Calu3 (cell line): Measurements from ENCODE around the gene TSEN54. TPM values are rescaled to one million over a fixed set of nuclear protein-coding genes. Genes with fewer than 3 reads are reported as not detected.

Source experiments
- BruUV-seq: library from RNA; stranded (reverse); fragments of 400-500 nt; replicated peaks from 2 replicates; lab custom pipeline; 2021; lab: Mats Ljungman, UMichigan
- CTCF ChIA-PET: fragments of 300-600 bp; sonication (Branson Sonifier 250); formaldehyde crosslinking; loops from one replicate; lab custom pipeline; 2022; ENCODE audit warnings: antibody characterized with exemption; lab: Charles Lee
- DNase-seq: peaks from one replicate; pipeline ENCODE4 v3.0.0; 2022
- H3K27ac Mint-ChIP-seq: one replicate; pipeline ENCODE4 v1.8.0; 2022; ENCODE audit warnings: mixed read lengths; ENCODE audit not compliant: unreplicated experiment
- H3K27me3 Mint-ChIP-seq: one replicate; pipeline ENCODE4 v1.8.0; 2022; ENCODE audit warnings: mixed read lengths; ENCODE audit not compliant: unreplicated experiment
- H3K36me3 Mint-ChIP-seq: one replicate; pipeline ENCODE4 v1.8.0; 2022; ENCODE audit warnings: mild to moderate bottlenecking, moderate library complexity, mixed read lengths; ENCODE audit not compliant: insufficient read depth, unreplicated experiment
- H3K4me1 Mint-ChIP-seq: one replicate; pipeline ENCODE4 v1.8.0; 2022; ENCODE audit warnings: mild to moderate bottlenecking, low read depth, mixed read lengths; ENCODE audit not compliant: unreplicated experiment
- H3K4me3 Mint-ChIP-seq: one replicate; pipeline ENCODE4 v1.8.0; 2022; ENCODE audit warnings: mild to moderate bottlenecking, low read depth, moderate library complexity, mixed read lengths; ENCODE audit not compliant: unreplicated experiment
- H3K9me3 Mint-ChIP-seq: one replicate; pipeline ENCODE4 v1.8.0; 2022; ENCODE audit warnings: low read depth, mixed read lengths; ENCODE audit not compliant: unreplicated experiment
- intact Hi-C: fragments of 100-400 bp; cut with micrococcal nuclease; formaldehyde crosslinking; loops from one replicate; pipeline ENCODE4 v1.10.0; 2022; ENCODE audit not compliant: unreplicated experiment
- total RNA-seq: library from RNA; stranded (reverse); gene quantifications from 2 replicates; pipeline ENCODE4 v1.2.3, GENCODE V29; 2022
- TF ChIP-seq, protein P1 (sequence below): fragments of 200-600 bp; IDR thresholded peaks from one replicate; pipeline ENCODE4 v1.8.0; 2022; ENCODE audit warnings: antibody characterized with exemption; ENCODE audit not compliant: unreplicated experiment

Gene TSEN54
- total RNA-seq, 1 experiment from 2014 or later: 55.4 TPM

DNA sequence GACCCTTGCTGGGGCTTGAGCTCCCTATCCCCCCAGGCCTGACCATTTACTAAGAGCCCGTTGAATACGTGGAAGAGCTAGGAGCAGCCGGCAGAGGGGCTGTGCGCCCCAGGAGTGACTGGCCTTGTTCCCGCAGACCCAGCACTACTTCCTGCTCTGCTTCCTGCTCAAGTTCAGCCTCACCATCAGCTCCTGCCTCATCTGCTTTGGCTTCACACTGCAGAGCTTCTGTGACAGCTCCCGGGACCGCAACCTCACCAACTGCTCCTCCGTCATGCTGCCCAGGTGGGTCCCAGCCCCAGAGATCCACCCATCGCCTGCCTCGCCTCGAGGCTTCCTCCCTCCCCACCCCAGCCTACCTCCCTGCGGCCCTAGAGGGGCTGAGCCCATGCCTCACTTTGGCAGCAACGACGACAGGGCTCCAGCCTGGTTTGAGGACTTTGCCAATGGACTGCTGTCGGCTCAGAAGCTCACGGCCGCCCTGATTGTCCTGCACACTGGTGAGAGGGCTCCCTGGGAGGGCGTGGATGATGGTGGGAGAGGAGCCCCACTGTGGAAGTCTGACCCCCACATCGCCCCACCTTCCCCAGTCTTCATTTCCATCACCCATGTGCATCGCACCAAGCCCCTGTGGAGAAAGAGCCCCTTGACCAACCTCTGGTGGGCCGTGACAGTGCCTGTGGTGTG, 18.1 kb upstream of the TSEN54 start:
- CTCF ChIA-PET: no interaction called here
- no peak overlapping the region for H3K27ac Mint-ChIP-seq

DNA sequence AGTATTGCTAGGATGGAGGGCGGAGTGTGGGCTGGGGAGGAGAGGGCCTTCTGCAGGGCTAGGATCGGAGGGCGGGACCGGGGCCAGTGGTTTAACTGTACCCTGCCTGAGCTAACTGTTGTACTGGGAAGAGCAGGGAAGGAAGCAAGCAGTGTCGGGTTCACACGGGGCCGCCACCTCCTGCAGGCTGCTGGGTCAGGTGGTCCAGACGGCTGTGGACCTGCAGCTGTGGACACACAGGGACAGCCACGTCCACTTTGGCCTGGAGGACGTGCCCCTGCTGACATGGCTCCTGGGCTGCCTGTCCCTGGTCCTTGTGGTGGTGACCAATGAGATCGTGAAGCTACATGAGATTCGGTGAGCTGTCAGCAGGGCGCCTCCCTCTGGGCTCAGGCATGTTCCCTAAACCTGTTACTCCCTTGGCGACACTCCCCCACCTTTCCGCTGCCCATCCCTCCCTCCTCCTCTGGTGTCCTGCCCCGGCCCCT, 17.6 kb upstream of the TSEN54 start:
- no peaks in the 10 kb centered on the region for H3K27me3 Mint-ChIP-seq
- DNase-seq: no peak
- peaks cover 22% of the 10 kb centered on the region for H3K36me3 Mint-ChIP-seq
- no peaks in the 10 kb centered on the region for H3K9me3 Mint-ChIP-seq
- H3K4me3 Mint-ChIP-seq: no peak overlapping the region
- no peaks in the 10 kb centered on the region for H3K4me1 Mint-ChIP-seq
- intact Hi-C loops: no loop called here
- TF ChIP-seq, protein P1, sequence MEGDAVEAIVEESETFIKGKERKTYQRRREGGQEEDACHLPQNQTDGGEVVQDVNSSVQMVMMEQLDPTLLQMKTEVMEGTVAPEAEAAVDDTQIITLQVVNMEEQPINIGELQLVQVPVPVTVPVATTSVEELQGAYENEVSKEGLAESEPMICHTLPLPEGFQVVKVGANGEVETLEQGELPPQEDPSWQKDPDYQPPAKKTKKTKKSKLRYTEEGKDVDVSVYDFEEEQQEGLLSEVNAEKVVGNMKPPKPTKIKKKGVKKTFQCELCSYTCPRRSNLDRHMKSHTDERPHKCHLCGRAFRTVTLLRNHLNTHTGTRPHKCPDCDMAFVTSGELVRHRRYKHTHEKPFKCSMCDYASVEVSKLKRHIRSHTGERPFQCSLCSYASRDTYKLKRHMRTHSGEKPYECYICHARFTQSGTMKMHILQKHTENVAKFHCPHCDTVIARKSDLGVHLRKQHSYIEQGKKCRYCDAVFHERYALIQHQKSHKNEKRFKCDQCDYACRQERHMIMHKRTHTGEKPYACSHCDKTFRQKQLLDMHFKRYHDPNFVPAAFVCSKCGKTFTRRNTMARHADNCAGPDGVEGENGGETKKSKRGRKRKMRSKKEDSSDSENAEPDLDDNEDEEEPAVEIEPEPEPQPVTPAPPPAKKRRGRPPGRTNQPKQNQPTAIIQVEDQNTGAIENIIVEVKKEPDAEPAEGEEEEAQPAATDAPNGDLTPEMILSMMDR: no peak
- BruUV-seq: no TSS peak
- CTCF ChIA-PET: no interaction called here
- no peak overlapping the region for H3K27ac Mint-ChIP-seq

More for the DNA sequence above, 18.1 kb upstream of the TSEN54 start:
- H3K27me3 Mint-ChIP-seq: no peaks in the 10 kb centered on the region
- intact Hi-C loops: no loop called here
- TF ChIP-seq, protein P1: no peak
- H3K36me3 Mint-ChIP-seq: peaks cover 22% of the 10 kb centered on the region
- no peaks in the 10 kb centered on the region for H3K9me3 Mint-ChIP-seq
- no TSS peak for BruUV-seq
- DNase-seq: no peak
- H3K4me1 Mint-ChIP-seq: no peaks in the 10 kb centered on the region
- no peak overlapping the region for H3K4me3 Mint-ChIP-seq

DNA sequence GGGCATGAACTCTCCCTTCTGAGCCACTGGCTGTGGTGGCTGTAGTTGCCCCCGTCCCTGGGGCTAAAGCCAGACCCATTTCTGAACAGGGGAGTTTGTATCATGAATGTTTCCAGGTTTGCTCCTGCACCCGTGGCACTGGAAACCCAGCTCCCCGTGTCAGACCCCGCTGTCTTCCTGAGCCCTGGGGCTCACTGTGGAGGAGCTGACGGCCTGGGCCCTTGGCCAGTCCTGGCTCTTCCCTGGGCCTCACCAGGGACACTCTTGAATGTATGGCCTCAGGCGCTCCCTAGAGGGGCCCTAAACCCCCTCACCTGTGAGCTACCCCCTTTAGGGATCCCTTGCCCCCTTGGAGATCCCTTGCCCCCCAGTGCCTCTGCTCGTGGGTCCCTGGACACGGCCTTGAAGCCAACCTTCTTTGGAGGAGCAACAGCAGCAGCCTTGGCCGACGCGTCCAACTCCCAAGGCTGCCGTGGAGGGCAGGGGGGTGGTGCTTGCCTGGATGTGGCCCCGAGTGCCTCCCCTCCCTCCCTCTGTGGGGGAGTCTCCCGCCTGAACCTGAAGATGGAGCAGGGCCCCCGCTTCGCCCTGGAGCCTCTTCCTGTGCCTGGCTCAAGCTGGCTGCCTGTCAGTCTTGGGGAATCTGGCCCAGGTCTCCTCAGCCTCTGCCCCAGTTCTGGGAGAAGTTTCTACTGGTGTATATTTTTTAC, 16.9 kb upstream of the TSEN54 start:
- Mint-ChIP-seq H3K4me3 (no peak overlapping the region), H3K36me3 (peaks cover 22% of the 10 kb centered on the region), H3K9me3 (no peaks in the 10 kb centered on the region), H3K4me1 (no peaks in the 10 kb centered on the region), H3K27me3 (no peaks in the 10 kb centered on the region), H3K27ac (no peak overlapping the region)
- no peak for DNase-seq
- no TSS peak for BruUV-seq
- TF ChIP-seq, protein P1: no peak
- CTCF ChIA-PET: no interaction called here
- intact Hi-C loops: no loop called here

DNA sequence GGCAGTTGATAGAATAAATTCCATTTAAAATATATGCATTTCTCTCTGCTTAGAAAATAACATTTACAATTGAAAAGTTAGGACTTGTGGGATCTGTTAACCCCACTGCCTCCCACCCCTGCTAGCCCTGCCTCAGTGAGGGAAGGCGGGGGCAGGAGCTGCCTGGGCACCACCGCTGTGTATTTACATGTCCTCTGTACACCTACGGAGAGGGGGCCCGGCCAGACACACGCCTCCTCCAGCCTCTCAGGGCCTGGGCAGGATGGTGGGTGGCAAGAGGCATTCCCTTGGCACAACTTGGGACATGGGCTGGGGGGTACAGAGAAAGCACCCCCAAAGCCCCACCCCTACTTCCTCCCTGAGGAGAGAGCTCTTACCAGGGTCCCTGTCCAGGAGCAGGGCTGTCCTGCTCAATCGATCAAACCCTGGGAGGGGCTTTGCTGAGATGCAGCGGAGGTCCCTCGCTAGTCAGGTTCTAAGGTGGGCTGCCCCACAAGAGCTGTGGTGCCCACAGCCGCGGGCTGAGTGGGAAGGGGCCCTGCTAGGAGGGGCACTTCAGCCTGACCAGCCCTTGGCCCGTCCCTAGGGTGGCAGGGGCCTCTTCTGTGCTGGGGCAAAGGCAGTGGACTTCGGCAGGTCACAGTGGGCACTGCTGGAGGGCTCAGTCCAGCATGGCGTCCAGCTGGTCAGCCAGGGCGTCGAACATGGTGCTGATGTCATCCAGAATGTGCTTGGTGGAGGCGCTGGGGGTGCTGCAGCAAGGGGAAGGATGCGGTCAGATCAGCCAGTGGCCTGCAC, 15.7 kb upstream of the TSEN54 start:
- Mint-ChIP-seq H3K4me3 (no peak overlapping the region), H3K4me1 (no peaks in the 10 kb centered on the region), H3K27me3 (no peaks in the 10 kb centered on the region), H3K27ac (no peak overlapping the region), H3K36me3 (peaks cover 25% of the 10 kb centered on the region), H3K9me3 (no peaks in the 10 kb centered on the region)
- no TSS peak for BruUV-seq
- TF ChIP-seq, protein P1: no peak
- CTCF ChIA-PET: no interaction called here
- intact Hi-C loops: no loop called here
- DNase-seq: no peak
